SU-DHL-6 (cell line): ENCODE data around the gene KCTD6.

Source experiments
- H2AFZ ChIP-seq: fragments of 200-600 bp; sonication (generic); 2 replicates; pipeline ENCODE4 v1.6.1; 2014; ENCODE audit warnings: low read depth, mild to moderate bottlenecking, moderate library complexity, mixed read lengths, antibody characterized with exemption, low read length; ENCODE audit not compliant: severe bottlenecking
- H3F3A ChIP-seq: fragments of 200-600 bp; shearing (Covaris generic); 2 replicates; pipeline ENCODE4 v1.6.0; 2016; ENCODE audit warnings: antibody characterized with exemption, mild to moderate bottlenecking; ENCODE audit not compliant: insufficient read depth
- H3K27ac ChIP-seq: fragments of 200-600 bp; sonication (generic); 2 replicates; pipeline ENCODE4 v1.5.1; 2016; ENCODE audit warnings: low read depth, mild to moderate bottlenecking, low read length, moderate library complexity, mixed read lengths
- H3K27me3 ChIP-seq: fragments of 200-600 bp; sonication (generic), shearing (Covaris generic); 2 replicates; pipeline ENCODE4 v1.6.0; 2014; ENCODE audit warnings: mild to moderate bottlenecking, low read length
- H3K36me3 ChIP-seq: fragments of 200-600 bp; sonication (generic); 2 replicates; pipeline ENCODE4 v1.6.1; 2014; ENCODE audit warnings: mild to moderate bottlenecking, low read length, mixed read lengths
- H3K4me2 ChIP-seq: fragments of 300-600, 200-600 bp; shearing (Covaris generic), sonication (generic); 2 replicates; pipeline ENCODE4 v1.6.0; 2014; ENCODE audit warnings: low read length, low read depth, mild to moderate bottlenecking; ENCODE audit not compliant: poor library complexity, severe bottlenecking
- H3K4me3 ChIP-seq: fragments of 200-600 bp; sonication (generic); 2 replicates; pipeline ENCODE4 v1.5.1; 2014; ENCODE audit warnings: antibody characterized with exemption, low read length, mild to moderate bottlenecking, mixed read lengths; ENCODE audit not compliant: insufficient read depth, poor library complexity, severe bottlenecking
- H3K79me2 ChIP-seq: fragments of 200-600 bp; sonication (generic); 2 replicates; pipeline ENCODE4 v1.6.1; 2014; ENCODE audit warnings: mild to moderate bottlenecking, low read length, moderate library complexity; ENCODE audit not compliant: insufficient read depth
- H3K9ac ChIP-seq: fragments of 200-600 bp; sonication (generic); 2 replicates; pipeline ENCODE4 v1.7.0; 2014; ENCODE audit warnings: mild to moderate bottlenecking, low read length
- H3K9me2 ChIP-seq: fragments of 200-600 bp; sonication (generic); replicated peaks from 2 replicates; pipeline ENCODE4 v1.6.1; 2014; ENCODE audit warnings: low read length; ENCODE audit not compliant: insufficient read depth
- H3K9me3 ChIP-seq: fragments of 200-600 bp; sonication (generic); 2 replicates; pipeline ENCODE4 v1.6.1; 2014; ENCODE audit warnings: low read length, mixed read lengths; ENCODE audit not compliant: insufficient read depth
- H4K20me1 ChIP-seq: fragments of 200-600 bp; sonication (generic); 2 replicates; pipeline ENCODE4 v1.6.1; 2014; ENCODE audit warnings: low read depth, mild to moderate bottlenecking, antibody characterized with exemption, low read length, moderate library complexity, mixed read lengths
- CTCF ChIP-seq: fragments of 200-600 bp; sonication (generic); IDR thresholded peaks from one replicate; pipeline ENCODE4 v1.5.1; 2017; ENCODE audit warnings: antibody characterized with exemption, mild to moderate bottlenecking, low read length, moderate library complexity; ENCODE audit not compliant: insufficient read depth, poor library complexity, severe bottlenecking
- EZH2phosphoT487 ChIP-seq: fragments of 200-600 bp; sonication (generic), shearing (Covaris generic); conservative IDR thresholded peaks from 2 replicates; pipeline ENCODE4 v1.6.1; 2018; ENCODE audit warnings: mild to moderate bottlenecking, antibody characterized with exemption, low read length, moderate library complexity, mixed read lengths

The KCTD6 gene

GRCh38 chr3:58519668-58520402 is 27.9 kb downstream of the KCTD6 start:
- H3K9me2 ChIP-seq: no peaks in the 10 kb centered on the region
- H4K20me1 ChIP-seq: no peaks in the 10 kb centered on the region
- H3K9me3 ChIP-seq: no peaks in the 10 kb centered on the region
- no peak overlapping the region for H3K4me2 ChIP-seq
- H3K36me3 ChIP-seq: no peaks in the 10 kb centered on the region
- no peaks in the 10 kb centered on the region for H3K79me2 ChIP-seq
- no peak overlapping the region for H3K9ac ChIP-seq
- H3F3A ChIP-seq: no peaks in the 10 kb centered on the region
- no peak overlapping the region for H3K4me3 ChIP-seq
- no peaks in the 10 kb centered on the region for H3K27me3 ChIP-seq
- TF ChIP-seq EZH2phosphoT487 (no peak), CTCF (no peak)
- H3K27ac ChIP-seq: no peak overlapping the region
- H2AFZ ChIP-seq: no peak overlapping the region

- no peak overlapping the region for H2AFZ ChIP-seq
- H3K27ac ChIP-seq: no peak overlapping the region
- no peaks in the 10 kb centered on the region for H3K27me3 ChIP-seq
- no peak for TF ChIP-seq CTCF
- TF ChIP-seq EZH2phosphoT487: no peak
- no peak overlapping the region for H3K4me3 ChIP-seq
- no peak overlapping the region for H3K9ac ChIP-seq
- H3K79me2 ChIP-seq: no peaks in the 10 kb centered on the region
- no peak overlapping the region for H3K4me2 ChIP-seq
- no peaks in the 10 kb centered on the region for H3K9me3 ChIP-seq
- no peaks in the 10 kb centered on the region for H3K9me2 ChIP-seq
- no peaks in the 10 kb centered on the region for H4K20me1 ChIP-seq
- no peaks in the 10 kb centered on the region for H3K36me3 ChIP-seq
- no peaks in the 10 kb centered on the region for H3F3A ChIP-seq
Measured at GRCh38 chr3:58520403-58521335, 28.8 kb downstream of the KCTD6 start.

- H3K9me2 ChIP-seq: no peaks in the 10 kb centered on the region
- H3K9ac ChIP-seq: no peak overlapping the region
- TF ChIP-seq CTCF: no peak
- TF ChIP-seq EZH2phosphoT487: no peak
- no peak overlapping the region for H3K27ac ChIP-seq
- no peaks in the 10 kb centered on the region for H3K36me3 ChIP-seq
- H3K4me2 ChIP-seq: no peak overlapping the region
- no peaks in the 10 kb centered on the region for H3K27me3 ChIP-seq
- no peak overlapping the region for H2AFZ ChIP-seq
- H3F3A ChIP-seq: no peaks in the 10 kb centered on the region
- H3K4me3 ChIP-seq: no peak overlapping the region
- H3K9me3 ChIP-seq: no peaks in the 10 kb centered on the region
- H4K20me1 ChIP-seq: no peaks in the 10 kb centered on the region
- H3K79me2 ChIP-seq: no peaks in the 10 kb centered on the region
Measured at GRCh38 chr3:58521336-58521670, 29.4 kb downstream of the KCTD6 start.
